GOT3 (cell line): ENCODE results near the gene SLC16A10.
"Not testable (repeated sequence)": the region's sequence is repeated elsewhere in the genome, so short reads cannot be mapped to it uniquely, and the experiment has no call there.

Source experiments
- DNase-seq: peaks from one replicate; lab custom pipeline; 2025; ENCODE audit warnings: mixed read lengths; lab: John Stamatoyannopoulos, UW

SLC16A10 gene

GRCh38 chr6:111134236-111134869 is 47.0 kb downstream of the SLC16A10 start:
- DNase-seq = not testable (repeated sequence)

GRCh38 chr6:111137489-111138093 is 50.3 kb downstream of the SLC16A10 start:
- DNase-seq = not testable (repeated sequence)

- DNase-seq = no peak
Observed at GRCh38 chr6:111147440-111147839, 60.1 kb downstream of the SLC16A10 start.

GRCh38 chr6:111148110-111148509 is 60.8 kb downstream of the SLC16A10 start:
- no peak for DNase-seq

GRCh38 chr6:111150577-111150976 is 63.3 kb downstream of the SLC16A10 start:
- no peak for DNase-seq

- no peak for DNase-seq
Observed at GRCh38 chr6:111154981-111155380, 67.7 kb downstream of the SLC16A10 start.

GRCh38 chr6:111157412-111157811 is 70.1 kb downstream of the SLC16A10 start:
- no peak for DNase-seq

- no peak for DNase-seq
Observed at GRCh38 chr6:111159633-111160032, 72.3 kb downstream of the SLC16A10 start.

GRCh38 chr6:111161650-111162049 is 74.3 kb downstream of the SLC16A10 start:
- DNase-seq = no peak

- DNase-seq = no peak
Observed at GRCh38 chr6:111162504-111162903, 75.2 kb downstream of the SLC16A10 start.

GRCh38 chr6:111171577-111172400 is 84.5 kb downstream of the SLC16A10 start:
- no peak for DNase-seq

- DNase-seq = no peak
Observed at GRCh38 chr6:111172563-111172962, 85.3 kb downstream of the SLC16A10 start.

- DNase-seq = no peak
Observed at GRCh38 chr6:111173341-111173740, 86.0 kb downstream of the SLC16A10 start.

GRCh38 chr6:111173946-111174345 is 86.6 kb downstream of the SLC16A10 start:
- no peak for DNase-seq

- DNase-seq = no peak
Observed at GRCh38 chr6:111175109-111175508, 87.8 kb downstream of the SLC16A10 start.

- DNase-seq = no peak
Observed at GRCh38 chr6:111176038-111176759, 88.9 kb downstream of the SLC16A10 start.

GRCh38 chr6:111176760-111177099 is 89.4 kb downstream of the SLC16A10 start:
- no peak for DNase-seq

GRCh38 chr6:111177131-111177530 is 89.8 kb downstream of the SLC16A10 start:
- no peak for DNase-seq

- DNase-seq = no peak
Observed at GRCh38 chr6:111183702-111184517, 96.6 kb downstream of the SLC16A10 start.

GRCh38 chr6:111184827-111185532 is 97.7 kb downstream of the SLC16A10 start:
- no peak for DNase-seq

GRCh38 chr6:111185954-111186353 is 98.7 kb downstream of the SLC16A10 start:
- no peak for DNase-seq
